OCI-M2 (cell line): ENCODE measurements around the gene PMEPA1.

Experiments
- DNase-seq: peaks from one replicate; lab custom pipeline; 2025; ENCODE audit not compliant: unreplicated experiment; lab: John Stamatoyannopoulos, UW

PMEPA1 gene

GRCh38 chr20:57695940-57696339 is 13.9 kb downstream of the PMEPA1 start:
- no peak for DNase-seq

DNA sequence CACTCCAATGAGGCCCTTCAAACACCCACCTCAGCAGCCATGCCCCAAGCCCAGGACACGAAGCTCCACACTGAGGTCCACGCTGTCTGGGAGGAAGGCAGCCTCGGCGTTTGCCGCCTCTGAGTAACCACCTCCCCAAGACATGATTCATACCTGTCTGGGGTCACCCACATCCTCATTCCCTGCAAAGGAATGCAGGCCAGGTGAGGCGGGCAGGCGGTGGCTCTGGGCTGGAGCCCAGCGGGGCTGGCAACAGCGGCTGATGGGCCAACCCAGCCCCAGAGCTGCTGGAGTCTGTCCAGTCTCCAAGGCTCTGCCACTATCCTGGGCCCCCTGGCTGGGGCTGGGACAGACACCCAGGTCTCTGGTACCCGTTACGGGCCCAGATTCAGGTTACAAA is 14.8 kb downstream of the PMEPA1 start:
- DNase-seq = no peak

- no peak for DNase-seq
Measured at GRCh38 chr20:57694481-57694880, 15.3 kb downstream of the PMEPA1 start.

- no peak for DNase-seq
Measured at GRCh38 chr20:57693670-57694329, 16.0 kb downstream of the PMEPA1 start.

DNA sequence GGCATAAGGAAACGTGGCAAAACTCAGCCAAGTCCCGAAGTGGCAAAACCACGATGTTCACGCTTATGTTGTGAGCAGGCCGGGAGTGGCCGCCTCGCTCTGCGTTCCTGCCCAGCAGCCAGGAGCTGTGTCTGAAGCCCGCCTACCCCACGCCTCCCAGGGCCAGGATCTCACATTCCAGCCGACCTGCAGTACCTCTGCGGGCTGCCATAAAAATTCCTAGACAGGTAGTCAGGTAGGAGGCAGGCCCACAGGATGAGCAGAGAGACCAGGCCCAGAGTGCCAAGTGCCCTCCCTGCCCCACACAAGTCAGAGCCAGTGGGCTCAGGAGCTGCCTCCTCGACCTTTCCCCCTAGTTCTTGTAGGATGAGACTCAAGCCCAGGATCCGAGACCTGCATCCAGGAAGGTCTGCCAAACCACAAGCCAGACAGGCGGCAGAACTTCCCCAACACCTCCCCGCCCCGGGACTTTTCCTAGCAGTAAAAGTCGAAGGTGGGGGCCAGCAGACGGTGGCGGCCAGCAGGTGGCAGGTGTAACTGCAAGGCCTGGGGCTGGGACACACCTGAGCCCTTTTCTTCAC is 16.7 kb downstream of the PMEPA1 start:
- no peak for DNase-seq

DNA sequence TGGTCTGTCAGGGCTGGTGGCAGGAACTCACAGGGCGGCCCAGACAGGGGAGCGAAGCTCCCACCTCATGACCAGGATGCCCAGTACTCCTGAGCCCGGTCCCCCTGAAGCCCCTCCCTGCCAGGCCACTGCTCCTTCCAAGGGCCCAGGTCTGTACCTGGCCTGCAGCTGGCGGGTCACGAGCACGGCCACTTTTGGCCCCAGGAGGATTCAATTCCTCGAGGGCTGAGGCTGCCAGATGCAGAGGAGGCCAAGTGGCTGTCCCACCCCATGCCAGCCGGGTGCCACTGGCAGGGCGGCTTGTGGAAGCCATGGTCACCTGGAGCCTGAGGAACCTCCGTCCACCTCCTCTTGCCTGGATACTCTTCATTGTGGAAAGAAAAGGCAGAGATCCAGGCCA is 17.4 kb downstream of the PMEPA1 start:
- DNase-seq = no peak

DNA sequence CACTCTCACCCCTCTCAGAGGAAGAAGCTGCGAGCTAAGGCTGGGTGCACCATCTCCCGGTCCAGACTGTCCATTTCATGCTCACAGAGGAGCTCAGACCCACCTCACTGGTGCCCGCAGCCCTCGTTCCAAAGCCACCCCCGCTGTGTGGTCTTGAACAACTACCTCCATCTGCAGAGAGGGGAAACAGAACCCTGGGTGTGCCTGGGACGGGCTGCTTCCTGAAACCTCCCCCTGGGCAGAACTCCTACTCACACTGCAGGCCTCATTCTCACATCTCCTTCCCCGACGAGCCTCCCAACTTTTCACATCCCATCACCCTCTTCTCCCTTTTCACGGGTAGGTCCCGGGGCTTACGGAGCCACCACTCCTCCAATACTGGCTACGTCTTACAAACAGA is 18.1 kb downstream of the PMEPA1 start:
- no peak for DNase-seq

DNA sequence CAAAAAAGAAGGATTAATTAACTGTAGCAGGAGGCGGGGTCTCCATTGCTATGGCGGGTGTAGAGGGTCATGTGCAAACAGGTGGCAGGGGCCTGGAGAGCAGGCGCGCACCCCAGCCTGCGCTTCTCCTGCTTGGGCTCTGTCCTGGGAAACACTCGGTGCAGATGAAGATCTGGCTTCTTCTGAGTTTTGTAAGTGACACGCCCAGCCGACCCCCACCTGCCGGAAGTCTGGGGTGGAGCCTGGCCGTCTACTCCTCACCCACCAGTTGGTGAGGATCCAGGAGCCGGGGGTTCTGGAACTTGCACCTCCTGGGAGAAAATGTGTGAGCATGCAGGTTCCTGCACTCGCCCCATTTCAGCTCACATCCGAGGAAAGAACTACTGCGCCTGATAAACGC is 19.3 kb downstream of the PMEPA1 start:
- DNase-seq = no peak

DNA sequence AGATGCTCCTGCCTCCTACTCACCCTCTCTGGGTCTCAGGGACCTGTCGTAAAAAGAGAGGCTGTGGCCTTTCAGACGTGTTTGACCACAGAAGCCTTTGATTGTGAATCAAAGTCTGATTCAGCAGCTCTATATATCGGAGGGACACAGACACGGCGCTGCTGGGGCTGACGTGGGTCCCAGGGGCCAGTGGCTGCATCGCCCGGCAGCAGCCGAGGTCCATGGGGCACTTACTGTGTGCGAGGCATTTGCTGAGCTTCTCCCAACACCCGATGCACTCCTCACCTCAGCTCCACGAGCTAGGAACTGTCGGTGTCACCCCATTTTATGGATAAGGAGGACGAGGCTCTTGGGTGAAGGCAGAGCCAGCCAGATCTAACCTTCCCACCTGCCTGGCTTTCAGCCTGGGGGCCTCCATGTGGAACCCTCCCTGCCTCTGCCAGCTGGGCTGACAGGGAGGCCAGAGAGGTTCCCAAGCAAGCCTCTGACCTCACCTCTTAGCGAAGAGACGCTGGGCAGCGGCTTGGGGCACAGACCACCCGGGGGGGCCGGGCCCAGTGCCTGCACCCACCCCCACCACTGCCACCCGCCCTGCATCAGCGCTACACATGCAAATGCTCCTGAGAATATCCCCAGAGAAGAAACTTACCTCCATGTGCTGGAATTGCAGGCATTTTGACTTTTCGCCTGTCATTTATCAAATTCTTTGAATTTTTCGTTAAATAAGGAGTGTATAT is 19.9 kb downstream of the PMEPA1 start:
- no peak for DNase-seq

DNA sequence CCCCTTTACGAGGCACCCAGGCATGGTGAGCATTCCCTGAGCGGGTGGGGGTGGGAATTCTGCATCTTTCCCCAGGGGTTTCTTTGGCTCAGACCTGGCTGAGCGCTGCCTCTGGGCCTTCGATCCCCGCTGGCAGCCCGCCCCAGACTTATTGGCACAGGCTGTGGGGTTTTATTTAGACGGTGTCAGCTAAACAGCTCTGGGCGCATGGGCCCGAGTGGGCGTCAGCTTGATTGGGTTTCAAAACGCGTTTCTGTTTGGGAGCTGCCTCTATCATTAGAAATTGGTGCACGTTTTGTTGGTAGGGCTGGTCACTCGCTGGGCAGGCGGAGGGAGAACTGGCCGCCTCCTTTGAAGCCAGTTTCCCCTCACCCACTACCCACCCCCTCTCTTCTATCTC is 21.0 kb downstream of the PMEPA1 start:
- DNase-seq = no peak

DNA sequence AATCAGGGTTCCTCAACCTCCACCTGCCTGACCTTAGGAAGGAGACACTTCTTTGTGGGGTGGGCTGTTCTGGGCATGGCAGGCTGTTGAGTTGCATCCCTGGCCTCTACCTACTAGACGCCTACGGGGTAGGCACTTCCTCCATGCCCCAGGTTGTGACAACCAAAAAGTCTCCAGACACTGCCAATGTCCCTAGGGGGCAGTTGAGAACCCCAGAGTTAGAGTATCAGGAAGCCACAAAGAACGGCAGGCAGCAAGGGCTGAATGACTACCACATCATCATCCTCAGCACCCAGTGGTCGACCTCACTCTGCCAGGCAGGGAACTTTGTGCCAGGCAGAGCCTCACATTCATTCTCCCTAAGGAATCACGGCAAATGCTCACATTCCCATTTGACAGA is 21.5 kb downstream of the PMEPA1 start:
- DNase-seq = no peak

DNA sequence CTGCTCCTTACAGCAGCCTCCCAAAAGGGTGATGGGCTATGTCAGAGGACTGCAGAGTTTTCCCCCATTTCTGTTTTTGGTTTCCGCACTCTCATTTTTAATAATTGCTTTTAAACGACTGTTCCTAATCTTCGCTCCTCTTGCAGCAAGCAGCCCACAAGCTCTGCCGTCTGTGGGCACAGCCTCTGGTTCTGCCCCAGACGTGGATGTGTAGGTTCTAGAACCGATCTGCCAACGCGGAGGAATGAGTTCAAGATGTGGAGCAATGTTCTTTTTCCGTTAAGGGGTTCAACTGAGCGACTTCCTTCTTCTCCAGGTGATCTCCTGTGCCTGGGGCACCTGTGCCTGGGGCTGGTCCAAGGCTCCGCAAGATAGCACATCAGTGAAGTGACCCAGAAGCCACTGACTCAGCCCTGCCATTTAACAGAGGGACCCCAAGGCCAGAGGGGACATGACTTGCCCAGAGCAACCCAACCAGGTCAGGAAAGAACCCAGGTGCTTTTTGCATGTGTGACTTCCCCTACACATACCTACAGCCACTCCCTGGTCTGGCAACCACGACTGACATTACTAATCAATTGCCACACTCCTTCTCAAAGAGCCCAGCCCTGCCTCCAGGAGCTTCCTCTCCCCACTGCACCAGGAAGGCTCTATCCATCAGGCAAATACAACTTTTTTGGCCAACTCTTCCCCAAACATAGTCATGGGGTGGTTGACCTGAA is 22.7 kb downstream of the PMEPA1 start:
- no peak for DNase-seq

GRCh38 chr20:57685146-57685758 is 24.6 kb downstream of the PMEPA1 start:
- DNase-seq = no peak

GRCh38 chr20:57684808-57685140 is 25.0 kb downstream of the PMEPA1 start:
- no peak for DNase-seq

- no peak for DNase-seq
Measured at GRCh38 chr20:57683881-57684807, 25.7 kb downstream of the PMEPA1 start.

GRCh38 chr20:57683287-57683686 is 26.5 kb downstream of the PMEPA1 start:
- no peak for DNase-seq

DNA sequence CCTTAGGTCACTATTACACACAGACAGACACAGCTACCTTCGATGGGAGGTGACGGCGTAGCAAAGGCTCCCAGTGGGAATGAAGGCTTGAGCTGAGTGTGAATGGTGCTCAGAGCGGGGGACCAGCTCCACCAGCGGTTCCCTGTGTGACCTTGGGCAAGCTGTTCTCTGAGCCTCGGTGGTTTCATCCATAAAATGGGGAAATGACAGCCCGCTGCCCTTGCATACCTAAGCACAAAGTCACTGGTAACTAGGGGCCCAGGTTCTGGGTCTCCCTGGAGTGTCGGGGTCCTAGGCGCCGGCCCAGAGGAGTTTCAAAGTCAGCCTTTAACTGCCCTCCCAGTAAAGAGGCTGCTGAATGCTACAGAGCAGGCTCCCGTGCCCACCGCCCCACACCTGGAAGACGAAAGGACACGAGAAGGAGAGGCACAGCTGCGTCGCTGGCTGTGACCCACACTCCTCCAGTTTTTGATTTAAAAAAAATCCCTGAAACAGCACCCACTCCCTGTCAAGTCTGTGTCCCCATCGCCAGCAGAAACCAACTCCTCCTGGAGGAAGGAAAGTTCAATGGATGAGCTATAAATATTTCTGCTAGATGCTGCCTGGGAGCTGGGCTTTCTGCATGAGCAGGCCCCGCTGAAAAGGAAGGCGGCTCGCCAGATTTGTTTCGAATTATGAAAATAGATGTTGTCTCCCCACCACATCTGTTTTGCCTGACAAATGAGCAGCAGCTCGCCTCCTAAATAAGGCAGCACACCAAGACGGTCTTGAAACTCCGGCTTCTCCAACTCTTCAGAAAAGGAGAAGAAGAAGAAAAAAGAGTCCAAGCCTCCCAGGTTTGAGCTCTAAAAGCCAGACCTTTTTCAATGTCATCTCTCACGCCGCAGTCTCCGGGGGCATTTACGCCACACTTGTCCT is 27.4 kb downstream of the PMEPA1 start:
- DNase-seq = no peak

DNA sequence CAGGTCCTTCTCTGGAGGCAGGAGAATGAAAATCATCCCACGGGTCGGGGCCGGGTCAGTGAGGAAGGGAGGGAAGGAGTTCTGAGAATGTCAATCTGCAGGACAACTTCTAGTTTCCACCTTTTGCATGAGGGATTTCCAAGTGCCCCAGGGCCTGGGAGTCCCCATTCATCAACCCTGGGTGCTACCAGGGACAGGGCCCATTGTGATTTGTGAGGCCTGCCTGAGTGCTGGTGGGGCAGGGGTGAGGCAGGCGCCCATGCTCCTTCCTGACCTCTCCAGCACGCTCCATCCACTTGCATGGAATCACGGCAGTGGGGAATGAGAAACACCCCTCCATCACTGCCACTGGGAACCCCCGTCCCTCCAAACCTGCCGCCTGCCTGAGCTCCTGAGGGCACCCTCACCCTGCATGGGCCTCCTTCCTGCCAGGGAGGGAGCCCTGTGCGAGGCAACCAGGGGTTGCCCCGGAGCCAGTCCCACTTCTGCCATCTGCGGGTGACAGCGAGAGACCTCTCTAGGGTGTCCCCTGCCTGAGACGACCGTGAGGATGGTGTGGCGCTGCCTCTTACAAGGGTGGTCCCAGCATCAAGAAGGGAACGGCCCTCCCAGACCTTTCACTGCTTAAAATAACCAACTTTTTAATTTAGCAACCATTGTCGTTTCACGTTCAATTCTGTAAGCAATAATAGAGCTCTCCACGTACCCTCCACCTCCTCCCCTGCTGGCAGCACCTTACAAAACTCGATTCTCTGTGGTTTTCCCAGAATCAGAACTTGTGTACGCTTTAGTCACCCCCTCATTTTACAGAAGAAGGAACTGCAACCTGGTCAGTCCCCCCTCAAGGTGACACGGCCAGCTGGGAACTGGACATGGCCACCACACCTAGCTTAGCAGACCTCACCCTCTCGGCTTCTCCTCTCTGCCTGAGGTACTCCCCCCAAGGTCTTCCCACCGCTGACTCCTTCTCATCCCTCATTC is 28.6 kb downstream of the PMEPA1 start:
- no peak for DNase-seq
